HTERT RPE-1 (cell line): Measurements from ENCODE around the gene DRD4.

Experiments used
- in situ Hi-C: fragments of 300-500 bp; cut with MboI; formaldehyde crosslinking; loops from 4 replicates; pipeline ENCODE4 v1.14.3; 2020; ENCODE audit warnings: low sequenced_read_pairs

DRD4 gene

DNA sequence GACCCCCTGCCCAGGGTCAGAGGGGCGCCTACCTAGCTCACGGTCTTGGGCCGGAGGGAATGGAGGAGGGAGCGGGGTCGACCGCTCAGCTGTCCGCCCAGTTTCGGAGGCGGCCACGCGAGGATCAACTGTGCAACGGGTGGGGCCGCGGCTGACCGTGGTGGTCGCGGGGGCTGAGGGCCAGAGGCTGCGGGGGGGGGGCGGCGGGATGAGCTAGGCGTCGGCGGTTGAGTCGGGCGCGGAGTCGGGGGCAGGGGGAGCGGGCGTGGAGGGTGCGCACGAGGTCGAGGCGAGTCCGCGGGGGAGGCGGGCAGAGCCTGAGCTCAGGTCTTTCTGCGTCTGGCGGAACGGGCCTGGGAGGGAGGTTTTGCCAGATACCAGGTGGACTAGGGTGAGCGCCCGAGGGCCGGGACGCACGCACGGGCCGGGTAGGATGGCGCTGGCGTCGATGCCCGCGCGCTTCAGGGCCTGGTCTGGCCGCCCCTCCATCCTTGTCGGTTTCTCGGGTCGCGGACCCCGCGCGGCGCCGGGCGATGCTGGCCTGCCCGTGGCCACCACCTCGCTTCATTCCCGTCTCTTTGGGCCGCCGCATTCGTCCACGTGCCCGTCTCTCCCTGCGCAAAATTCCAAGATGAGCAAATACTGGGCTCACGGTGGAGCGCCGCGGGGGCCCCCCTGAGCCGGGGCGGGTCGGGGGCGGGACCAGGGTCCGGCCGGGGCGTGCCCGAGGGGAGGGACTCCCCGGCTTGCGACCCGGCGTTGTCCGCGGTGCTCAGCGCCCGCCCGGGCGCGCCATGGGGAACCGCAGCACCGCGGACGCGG is at the start of gene DRD4:
TSS of gene DRD4 (plus strand) at position 759 of the 822 bp plus-strand sequence. CDS start at position 795, 36 bp downstream.
- in situ Hi-C loops, result no loop called here

DNA sequence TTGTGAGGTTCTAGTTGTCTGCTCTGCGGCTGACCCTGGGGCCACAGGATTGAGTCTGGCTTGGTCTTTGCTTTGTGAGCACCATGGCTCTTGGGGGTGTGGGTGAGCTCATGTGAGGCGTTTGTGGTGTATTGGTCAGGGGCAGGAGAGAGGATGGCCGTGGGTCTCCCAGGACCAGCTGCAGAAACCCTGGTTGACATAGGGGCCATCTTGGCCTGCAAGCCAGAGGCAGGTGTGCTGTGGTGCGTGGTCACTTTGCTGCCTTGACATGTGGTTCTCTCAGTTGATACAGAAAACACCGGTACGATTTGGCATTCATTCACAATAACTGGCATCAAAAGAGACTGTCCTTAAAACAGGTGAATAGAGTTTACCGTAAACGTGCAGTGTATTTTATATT is 49.5 kb upstream of the DRD4 start:
- in situ Hi-C loops, result no loop called here

DNA sequence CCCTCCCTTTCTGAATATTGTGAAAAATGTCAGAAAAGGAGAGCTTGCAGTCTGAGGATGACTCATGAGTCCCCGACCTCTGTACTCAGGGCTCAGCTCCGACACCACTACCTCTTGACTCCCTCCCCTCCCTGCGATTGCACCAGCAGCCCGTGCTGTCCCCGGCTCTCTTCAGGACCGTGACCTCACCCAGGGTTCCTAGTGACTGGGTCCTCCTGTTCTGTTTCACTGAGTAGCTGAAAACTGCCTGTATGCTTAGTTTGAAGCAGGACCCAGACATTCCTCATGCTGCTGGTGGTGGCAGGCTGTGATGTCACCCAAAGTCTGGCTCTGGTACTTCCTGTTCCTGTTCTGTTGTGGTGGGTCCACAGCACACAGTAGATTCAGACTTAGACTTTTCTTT is 49.1 kb upstream of the DRD4 start:
- in situ Hi-C loops, result no loop called here

DNA sequence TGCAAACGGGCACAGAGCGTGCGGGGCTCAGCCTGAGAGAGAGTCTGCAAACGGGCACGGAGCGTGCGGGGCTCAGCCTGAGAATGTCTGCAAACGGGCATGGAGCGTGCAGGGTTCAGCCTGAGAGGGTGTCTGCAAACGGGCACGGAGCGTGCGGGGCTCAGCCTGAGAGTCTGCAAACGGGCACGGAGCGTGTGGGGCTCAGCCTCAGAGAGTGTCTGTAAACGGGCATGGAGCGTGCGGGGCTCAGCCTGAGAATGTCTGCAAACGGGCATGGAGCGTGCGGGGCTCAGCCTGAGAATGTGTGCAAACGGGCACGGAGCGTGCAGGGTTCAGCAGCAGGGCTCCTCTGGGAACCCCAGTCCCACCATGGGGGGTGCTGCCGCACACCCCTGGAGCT is 47.3 kb upstream of the DRD4 start:
- in situ Hi-C loops, result no loop called here

DNA sequence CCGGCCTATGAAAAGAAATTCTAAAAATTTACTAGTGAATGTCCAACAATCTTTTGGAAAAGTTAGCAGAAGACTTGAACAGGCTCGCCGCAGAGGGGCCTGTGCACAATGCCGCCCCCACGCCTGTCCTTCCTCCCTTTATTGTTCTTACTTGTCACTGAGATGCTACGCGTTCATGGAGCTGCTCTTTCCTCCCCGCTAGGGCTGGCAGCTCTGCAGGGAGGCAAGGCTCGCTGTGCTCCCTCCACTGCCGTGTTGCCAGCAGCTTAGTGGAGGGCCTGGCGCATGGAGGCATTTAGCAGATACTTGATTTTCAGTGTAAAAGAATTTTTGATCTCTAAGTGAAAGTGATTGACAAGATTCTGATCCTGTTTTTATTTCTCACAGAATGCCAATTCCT is 46.1 kb upstream of the DRD4 start:
- in situ Hi-C loops, result no loop called here

DNA sequence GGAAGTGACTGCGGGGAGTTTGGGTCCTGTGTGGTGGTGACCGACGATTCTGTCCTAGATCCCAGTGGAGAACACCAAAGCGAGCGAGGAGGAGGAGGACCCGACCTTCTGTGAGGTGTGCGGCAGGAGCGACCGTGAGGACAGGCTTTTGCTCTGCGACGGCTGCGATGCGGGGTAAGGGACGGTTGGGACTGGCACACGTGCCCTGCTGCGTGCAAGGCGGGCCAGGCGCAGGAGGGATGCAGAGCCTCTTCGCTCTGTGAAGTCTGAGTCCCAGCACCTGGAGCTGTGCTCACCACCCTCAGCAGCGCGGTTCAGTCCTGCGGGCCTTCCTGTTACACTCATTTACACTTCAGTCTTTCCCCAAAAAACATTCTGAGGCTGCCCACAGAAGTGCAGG is 44.6 kb upstream of the DRD4 start:
- in situ Hi-C loops, result no loop called here

DNA sequence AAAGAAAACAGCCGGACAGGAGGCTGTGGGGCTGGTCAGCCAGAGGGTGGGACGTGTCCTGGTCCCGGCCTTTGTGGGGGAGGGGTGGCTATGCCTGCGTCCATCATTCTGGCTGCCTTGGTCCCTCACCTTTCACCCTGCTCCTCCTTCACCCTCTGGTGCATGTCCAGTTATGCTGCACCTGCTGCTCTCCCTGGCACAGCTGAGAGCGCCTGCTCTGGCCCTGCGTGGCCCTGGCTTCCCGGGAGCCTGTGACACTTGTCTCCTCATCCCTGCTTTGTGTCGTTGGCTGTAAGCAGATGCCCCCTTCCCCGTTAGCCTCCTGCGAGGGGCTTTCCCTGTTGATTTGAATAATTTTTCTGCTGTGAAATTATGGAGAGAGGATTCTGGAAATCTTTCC is 44.2 kb upstream of the DRD4 start:
- in situ Hi-C loops, result no loop called here

DNA sequence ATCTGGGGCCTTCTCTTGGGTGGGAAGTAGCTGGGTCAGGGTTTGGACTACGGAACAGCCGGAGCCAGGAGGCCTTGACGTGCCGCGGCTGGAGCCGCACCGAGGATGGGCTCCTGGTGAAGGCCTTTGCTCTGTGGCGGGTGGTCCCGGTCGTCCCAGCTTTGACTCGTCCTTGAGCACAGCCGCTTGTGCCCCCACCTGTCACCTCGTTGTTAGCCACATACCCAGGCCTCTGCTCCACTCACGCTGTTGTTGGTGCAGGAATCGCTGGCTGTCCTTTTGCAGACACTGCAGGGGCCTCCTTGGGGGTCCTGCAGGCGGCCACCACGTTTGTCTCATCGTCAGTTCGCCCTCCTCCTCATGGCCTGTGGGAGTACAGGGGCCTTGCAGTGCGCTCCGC is 43.7 kb upstream of the DRD4 start:
- in situ Hi-C loops, result no loop called here

DNA sequence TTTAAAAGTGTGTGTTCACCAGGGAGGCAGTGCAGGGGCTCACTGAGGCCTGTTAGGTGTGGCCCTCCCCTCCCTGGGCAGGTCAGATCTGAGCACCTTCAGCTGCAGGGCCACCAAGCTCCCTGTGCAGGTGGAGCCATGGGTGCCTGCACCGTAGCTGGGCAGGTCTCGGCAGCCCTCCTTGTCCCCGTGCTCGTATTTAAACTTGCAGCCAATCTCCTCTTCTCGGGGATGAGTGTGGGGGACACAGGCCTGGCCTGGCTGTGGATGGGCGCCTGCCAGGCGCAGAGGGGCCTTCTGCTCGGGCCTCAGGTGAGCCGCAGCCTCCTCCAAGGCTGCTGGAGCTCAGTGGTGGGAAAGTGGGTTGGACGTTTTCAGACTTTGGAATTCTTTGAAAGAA is 41.7 kb upstream of the DRD4 start:
- in situ Hi-C loops, result no loop called here

DNA sequence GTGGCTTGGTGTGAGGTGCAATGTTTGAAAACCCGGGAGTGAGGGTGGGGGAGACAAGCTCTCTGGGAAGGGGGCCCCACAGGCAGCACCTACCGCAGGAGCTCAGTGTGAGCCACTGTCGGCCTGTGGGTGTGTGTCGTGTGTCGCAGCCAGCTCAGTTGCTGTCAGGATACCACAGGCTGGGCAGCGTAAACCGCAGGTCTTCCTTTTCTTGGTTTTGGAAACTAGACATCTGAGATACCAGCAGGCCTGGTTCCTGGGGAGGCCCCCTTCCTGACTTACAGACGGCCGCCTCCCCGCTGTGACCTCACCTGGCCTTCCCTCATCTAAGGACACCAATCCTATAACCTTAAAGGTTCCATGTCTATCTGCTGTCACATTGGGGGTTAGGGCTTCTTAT is 40.7 kb upstream of the DRD4 start:
- in situ Hi-C loops, result no loop called here

DNA sequence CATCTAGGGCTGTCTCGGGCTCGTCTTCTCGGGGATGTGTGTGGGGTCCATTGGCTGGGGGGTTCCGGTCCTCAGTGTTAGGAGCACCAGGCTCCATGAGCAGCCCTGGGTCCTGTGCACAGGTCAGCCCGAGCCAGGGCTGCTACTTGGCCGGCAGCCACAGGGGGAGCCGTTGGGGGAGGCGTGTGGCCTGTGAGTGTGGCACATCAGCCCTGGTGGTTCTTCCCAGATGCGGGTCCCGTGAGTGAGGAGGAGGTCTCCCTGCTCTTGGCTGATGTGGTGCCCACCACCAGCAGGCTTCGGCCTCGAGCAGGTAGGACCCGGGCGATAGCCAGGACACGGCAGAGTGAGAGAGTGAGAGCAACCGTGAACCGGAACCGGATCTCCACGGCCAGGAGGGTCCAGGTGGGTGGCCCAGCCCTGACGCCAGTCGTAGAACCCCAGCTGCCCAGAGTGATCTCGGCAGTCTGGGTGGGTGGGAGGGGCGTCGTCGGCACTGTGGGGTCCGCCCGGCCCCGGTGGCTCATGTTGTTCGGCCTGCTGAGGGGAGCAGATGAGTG is 39.8 kb upstream of the DRD4 start:
- in situ Hi-C loops, result no loop called here

DNA sequence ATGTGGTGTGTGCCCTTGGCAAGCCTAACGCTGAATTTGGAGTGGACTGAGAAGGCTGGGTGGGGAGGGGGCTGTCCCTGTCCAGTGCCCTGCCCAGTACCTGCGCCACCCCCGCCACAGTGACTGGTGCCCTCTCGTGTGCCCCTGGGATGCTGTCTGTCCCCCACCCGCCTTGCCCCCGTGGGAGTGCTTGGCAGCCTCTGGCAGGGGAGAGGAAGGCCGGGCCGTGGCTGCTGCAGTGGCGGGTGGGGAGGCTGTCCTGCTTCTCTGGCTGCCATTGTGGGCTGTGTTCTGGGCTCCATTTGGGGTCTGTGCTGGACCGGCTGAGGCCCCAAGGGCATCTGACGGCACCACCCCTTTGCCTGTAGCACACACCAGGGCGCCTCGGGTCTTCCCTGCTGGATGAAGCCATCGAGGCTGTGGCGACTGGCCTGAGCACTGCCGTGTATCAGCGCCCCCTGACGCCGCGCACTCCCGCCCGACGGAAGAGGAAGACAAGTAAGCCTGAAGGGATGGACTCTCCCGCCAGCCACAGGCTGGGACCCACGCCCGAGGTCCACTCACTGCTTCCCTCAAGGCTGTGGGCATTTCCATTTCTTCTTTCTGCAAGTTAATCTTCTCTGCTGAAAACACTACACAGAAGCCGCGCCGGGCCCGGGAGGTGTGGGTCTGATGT is 38.9 kb upstream of the DRD4 start:
- in situ Hi-C loops, result no loop called here

DNA sequence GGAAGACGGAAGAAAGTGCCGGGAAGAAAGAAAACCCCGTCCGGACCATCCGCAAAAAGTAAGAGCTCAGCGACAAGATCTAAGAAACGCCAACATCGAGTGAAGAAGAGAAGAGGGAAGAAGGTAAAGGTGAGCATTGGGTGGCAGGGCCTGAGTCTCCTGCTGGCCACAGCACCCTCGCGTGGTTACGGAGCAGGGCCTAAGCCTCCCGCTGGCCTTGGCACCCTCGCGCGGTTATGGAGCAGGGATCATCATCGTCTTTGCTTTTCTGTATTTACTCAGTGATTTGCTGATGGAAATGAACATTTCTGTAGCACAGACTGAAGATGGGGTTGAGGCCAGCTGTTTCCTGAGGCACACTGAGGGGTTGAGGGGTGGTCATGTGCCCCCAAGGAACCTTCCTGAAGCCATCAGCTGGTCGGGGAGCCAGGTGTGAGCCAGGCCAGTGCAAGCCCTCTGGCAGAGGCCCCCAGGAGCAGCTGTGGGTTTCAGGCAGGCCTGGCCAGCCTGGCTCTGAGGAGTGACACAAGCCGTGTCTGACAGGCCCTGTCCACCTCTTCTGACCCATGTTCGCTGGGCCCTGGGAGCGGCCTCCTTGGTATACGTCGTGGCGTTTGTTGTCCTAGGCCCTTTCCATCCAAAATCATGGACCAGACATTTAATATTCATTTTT is 35.4 kb upstream of the DRD4 start:
- in situ Hi-C loops, result no loop called here

DNA sequence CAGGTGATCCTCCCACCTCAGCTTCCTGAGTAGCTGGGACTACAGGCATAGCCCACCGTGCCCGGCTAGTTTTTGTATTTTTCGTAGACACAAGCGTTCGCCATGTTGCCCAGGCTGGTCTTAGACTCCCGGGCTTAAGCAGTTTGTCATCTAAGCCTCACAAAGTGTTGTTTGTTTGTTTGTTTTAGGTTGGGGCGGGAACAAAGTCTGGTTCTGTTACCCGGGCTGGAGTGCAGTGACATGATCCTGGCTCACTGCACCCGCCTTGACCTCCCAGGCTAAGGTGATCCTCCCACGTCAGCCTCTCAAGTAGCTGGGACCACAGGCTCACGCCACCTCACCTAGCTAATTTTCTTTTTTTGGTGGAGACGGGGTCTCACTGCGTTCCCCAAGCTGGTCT is 33.9 kb upstream of the DRD4 start:
- in situ Hi-C loops, result no loop called here

DNA sequence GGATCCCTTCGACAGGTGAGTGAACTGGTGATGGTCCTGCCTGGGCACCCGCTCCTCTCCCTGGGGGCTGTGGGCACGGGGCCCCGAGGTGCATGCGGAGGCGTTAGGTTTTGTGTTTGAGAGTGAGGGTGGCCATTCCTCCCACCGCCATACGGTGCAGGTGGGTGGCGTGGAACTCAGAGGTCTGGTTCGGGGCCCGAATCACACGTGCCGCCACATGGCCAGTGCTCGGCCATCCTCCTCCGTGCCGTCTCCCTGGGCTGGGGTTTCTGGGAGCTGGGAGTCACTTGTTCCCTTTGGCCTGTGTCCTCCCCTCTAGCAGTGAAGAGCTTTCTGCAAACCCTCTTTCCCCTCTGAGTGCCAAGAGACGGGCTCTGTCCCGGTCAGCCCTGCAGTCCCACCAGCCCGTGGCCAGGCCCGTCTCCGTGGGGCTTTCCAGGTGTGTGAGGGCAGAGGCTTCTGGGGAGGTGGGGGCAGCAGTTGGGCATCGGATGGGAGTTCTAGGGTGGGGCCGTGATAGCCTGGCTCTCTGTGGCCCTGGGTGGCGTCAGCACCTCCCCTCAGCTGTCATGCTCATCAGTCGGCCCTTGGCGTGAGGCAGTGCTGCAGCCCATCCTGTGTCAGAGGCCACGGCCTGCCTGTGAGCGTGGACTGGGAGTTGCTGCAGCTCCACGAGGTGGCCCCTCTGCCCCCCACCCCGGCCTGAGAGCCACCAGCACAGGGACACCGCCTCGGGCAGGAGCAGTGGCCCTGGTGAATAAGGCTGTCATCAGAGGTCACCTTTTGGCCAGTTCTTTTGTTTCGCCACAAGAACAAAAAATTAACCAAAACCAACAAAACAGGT is 31.6 kb upstream of the DRD4 start:
- in situ Hi-C loops, result no loop called here

DNA sequence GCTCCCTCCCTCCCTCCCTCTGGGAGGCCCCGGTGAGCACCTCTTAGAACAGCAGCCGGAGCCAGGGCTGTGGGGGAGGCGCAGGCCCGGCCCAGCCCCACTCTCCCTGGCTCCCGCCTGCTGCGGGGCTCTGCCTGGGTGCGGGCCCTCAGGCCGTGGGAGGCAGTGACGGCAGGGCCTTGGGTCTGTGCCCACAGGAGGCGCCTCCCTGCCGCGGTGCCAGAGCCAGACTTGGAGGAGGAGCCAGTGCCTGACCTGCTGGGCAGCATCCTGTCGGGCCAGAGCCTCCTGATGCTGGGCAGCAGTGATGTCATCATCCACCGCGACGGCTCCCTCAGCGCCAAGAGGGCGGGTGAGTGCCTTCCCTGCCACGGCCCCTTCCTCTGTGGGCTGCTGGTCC is 30.8 kb upstream of the DRD4 start:
- in situ Hi-C loops, result no loop called here

DNA sequence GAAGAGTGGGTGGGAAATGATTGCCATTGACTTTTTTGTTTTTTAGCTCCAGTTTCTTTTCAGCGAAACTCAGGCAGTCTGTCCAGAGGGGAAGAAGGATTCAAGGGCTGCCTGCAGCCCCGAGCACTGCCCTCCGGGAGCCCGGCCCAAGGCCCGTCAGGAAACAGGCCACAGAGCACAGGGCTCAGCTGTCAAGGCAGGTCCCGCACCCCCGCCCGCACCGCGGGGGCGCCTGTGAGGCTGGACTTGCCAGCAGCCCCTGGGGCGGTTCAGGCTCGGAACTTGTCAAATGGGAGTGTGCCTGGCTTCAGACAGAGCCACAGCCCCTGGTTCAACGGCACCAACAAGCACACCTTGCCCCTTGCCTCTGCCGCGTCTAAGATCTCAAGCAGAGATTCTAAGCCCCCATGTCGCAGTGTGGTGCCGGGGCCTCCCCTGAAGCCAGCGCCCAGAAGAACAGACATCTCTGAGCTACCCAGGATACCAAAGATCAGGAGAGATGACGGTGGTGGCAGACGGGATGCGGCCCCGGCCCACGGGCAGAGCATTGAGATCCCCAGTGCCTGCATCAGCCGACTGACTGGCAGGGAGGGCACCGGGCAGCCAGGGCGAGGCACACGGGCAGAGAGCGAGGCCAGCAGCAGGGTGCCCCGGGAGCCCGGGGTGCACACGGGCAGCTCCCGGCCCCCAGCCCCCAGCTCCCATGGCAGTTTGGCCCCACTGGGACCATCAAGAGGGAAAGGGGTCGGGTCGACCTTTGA is 29.9 kb upstream of the DRD4 start:
- in situ Hi-C loops, result no loop called here

DNA sequence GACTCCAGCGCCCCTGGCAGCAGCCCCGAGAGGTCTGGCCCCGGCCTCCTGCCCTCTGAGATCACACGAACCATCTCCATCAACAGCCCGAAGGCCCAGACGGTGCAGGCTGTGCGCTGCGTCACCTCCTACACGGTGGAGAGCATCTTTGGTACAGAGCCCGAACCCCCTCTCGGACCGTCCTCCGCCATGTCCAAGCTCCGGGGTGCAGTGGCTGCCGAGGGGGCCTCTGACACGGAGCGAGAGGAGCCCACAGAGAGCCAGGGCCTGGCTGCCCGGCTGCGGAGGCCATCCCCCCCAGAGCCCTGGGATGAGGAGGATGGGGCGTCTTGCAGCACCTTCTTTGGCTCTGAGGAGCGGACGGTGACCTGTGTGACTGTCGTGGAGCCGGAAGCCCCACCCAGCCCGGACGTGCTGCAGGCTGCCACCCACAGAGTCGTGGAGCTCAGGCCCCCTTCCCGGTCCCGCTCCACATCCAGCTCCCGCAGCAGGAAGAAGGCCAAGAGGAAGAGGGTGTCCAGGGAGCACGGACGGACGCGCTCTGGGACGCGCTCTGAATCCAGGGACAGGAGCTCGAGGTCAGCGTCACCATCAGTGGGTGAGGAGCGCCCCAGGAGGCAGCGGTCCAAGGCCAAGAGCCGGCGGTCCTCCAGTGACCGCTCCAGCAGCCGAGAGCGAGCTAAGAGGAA is 29.0 kb upstream of the DRD4 start:
- in situ Hi-C loops, result no loop called here

DNA sequence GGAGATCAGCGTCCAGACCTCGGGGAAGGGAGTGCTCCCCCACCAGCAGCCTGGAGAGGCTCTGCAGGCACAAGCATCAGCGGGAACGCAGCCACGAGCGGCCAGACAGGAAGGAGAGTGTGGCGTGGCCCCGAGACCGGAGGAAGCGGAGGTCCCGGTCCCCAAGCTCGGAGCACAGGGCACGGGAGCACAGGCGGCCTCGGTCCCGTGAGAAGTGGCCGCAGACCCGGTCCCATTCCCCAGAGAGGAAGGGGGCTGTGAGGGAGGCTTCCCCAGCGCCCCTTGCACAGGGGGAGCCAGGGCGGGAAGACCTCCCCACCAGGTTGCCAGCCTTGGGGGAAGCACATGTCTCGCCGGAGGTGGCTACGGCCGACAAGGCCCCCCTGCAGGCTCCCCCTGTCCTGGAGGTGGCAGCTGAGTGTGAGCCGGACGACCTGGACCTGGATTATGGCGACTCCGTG is 28.2 kb upstream of the DRD4 start:
- in situ Hi-C loops, result no loop called here
